ENCODE measurements around the gene EPB41L4A.
A peak's percentile ranks its signal among the peaks of the same experiment; 100 is the strongest.
"Not testable (repeated sequence)": the region's sequence is repeated elsewhere in the genome, so short reads cannot be mapped to it uniquely, and the experiment has no call there.

Gene EPB41L4A

GRCh38 chr5:112419164-112419985, at the start of gene EPB41L4A:
Gene EPB41L4A (minus strand): TSS chr5:112419277. CDS start chr5:112419039, 238 bp downstream.
- peak in 9 of 14 donors; percentile 20 to 72 (median 45) for DNase-seq

- no peak for DNase-seq
Observed at GRCh38 chr5:112467485-112467884, 48.4 kb upstream of the EPB41L4A start.

GRCh38 chr5:112466261-112466660, 47.2 kb upstream of the EPB41L4A start:
- DNase-seq = not testable (repeated sequence)

GRCh38 chr5:112447187-112447760, 28.2 kb upstream of the EPB41L4A start:
- DNase-seq = not testable (repeated sequence)

GRCh38 chr5:112445626-112446350, 26.7 kb upstream of the EPB41L4A start:
- no peak for DNase-seq

GRCh38 chr5:112443932-112444331, 24.9 kb upstream of the EPB41L4A start:
- not testable (repeated sequence) for DNase-seq

GRCh38 chr5:112440031-112440430, 21.0 kb upstream of the EPB41L4A start:
- no peak for DNase-seq

- no peak for DNase-seq
Observed at GRCh38 chr5:112436144-112436543, 17.1 kb upstream of the EPB41L4A start.

- no peak for DNase-seq
Observed at GRCh38 chr5:112434641-112435040, 15.6 kb upstream of the EPB41L4A start.

GRCh38 chr5:112426202-112426601, 7.1 kb upstream of the EPB41L4A start:
- not testable (repeated sequence) for DNase-seq

GRCh38 chr5:112419986-112420864, 1.1 kb upstream of the EPB41L4A start:
- DNase-seq = peak in 12 of 14 donors; percentile 19 to 78 (median 64)

GRCh38 chr5:112418659-112419163, 366 bp downstream of the EPB41L4A start:
- DNase-seq = peak in 3 of 14 donors; percentile 20 to 41 (median 37)

GRCh38 chr5:112417931-112418658, 982 bp downstream of the EPB41L4A start:
- DNase-seq = peak in 5 of 14 donors; percentile 2 to 31 (median 21)

- DNase-seq = no peak
Observed at GRCh38 chr5:112415552-112415951, 3.5 kb downstream of the EPB41L4A start.

GRCh38 chr5:112413611-112414010, 5.5 kb downstream of the EPB41L4A start:
- no peak for DNase-seq

- no peak for DNase-seq
Observed at GRCh38 chr5:112412346-112412745, 6.7 kb downstream of the EPB41L4A start.

GRCh38 chr5:112411903-112412302, 7.2 kb downstream of the EPB41L4A start:
- DNase-seq = no peak

- DNase-seq = no peak
Observed at GRCh38 chr5:112407666-112408065, 11.4 kb downstream of the EPB41L4A start.

- no peak for DNase-seq
Observed at GRCh38 chr5:112407240-112407639, 11.8 kb downstream of the EPB41L4A start.

- no peak for DNase-seq
Observed at GRCh38 chr5:112403069-112403468, 16.0 kb downstream of the EPB41L4A start.

- no peak for DNase-seq
Observed at GRCh38 chr5:112401924-112402323, 17.2 kb downstream of the EPB41L4A start.
